C4-2B (cell line): ENCODE measurements around the gene ADORA2B.
A peak's percentile ranks its signal among the peaks of the same experiment; 100 is the strongest.

Experiments
- H3K27ac ChIP-seq: fragments of 450-650 bp; 2 replicates; pipeline ENCODE4 v1.5.1; 2017
- ZFX ChIP-seq: fragments of 450-650 bp; IDR thresholded peaks from 2 replicates; pipeline ENCODE4 v1.6.1; 2017
- TF ChIP-seq, protein P1 (sequence below): fragments of 450-650 bp; conservative IDR thresholded peaks from 2 replicates; pipeline ENCODE4 v1.5.1; 2017; ENCODE audit warnings: mild to moderate bottlenecking

The ADORA2B gene

DNA sequence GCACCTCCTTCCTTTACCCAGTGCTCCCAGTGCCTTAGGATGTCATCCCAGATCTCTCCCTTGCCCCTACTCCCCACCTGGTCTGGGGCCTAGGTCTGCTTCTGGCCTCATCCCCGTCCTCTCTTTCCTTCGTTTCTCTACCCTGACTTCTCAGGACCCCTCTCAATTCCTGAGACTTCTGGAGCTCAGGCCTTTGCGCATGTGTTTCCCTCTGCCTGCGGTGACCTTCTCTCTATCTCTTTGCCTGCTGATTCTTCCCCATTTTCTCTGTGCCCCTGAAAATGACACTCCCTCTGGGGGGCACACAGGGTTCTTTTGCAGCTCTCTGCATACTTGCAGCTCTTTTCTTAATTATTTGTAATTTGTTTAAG lies 13.5 kb downstream of the ADORA2B start:
- TF ChIP-seq, protein P1, sequence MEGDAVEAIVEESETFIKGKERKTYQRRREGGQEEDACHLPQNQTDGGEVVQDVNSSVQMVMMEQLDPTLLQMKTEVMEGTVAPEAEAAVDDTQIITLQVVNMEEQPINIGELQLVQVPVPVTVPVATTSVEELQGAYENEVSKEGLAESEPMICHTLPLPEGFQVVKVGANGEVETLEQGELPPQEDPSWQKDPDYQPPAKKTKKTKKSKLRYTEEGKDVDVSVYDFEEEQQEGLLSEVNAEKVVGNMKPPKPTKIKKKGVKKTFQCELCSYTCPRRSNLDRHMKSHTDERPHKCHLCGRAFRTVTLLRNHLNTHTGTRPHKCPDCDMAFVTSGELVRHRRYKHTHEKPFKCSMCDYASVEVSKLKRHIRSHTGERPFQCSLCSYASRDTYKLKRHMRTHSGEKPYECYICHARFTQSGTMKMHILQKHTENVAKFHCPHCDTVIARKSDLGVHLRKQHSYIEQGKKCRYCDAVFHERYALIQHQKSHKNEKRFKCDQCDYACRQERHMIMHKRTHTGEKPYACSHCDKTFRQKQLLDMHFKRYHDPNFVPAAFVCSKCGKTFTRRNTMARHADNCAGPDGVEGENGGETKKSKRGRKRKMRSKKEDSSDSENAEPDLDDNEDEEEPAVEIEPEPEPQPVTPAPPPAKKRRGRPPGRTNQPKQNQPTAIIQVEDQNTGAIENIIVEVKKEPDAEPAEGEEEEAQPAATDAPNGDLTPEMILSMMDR = no peak
- no peak for TF ChIP-seq ZFX
- H3K27ac ChIP-seq = no peak overlapping the region

DNA sequence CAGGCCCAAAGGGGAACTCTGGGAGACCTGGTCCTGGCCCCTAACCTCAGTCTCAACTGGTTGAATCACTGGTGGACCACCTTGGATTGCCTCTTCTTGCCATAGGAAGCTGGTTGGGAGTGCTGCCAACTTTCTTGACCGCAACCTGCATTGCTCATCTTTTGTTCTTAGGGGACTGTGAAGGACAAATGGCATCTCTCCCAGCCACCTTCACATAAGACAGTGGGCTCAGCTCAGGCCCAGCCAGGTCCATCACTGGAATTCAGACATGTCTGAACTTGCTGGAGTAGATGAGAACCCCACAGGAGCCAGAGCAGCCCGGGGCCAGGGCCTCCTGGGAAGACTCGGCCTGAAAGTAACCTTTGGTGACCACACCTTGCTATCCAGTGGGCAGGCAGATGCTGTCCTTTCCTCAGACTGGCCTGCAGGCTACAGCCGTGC lies 18.8 kb downstream of the ADORA2B start:
- TF ChIP-seq ZFX = no peak
- TF ChIP-seq, protein P1 = no peak
- no peak overlapping the region for H3K27ac ChIP-seq

DNA sequence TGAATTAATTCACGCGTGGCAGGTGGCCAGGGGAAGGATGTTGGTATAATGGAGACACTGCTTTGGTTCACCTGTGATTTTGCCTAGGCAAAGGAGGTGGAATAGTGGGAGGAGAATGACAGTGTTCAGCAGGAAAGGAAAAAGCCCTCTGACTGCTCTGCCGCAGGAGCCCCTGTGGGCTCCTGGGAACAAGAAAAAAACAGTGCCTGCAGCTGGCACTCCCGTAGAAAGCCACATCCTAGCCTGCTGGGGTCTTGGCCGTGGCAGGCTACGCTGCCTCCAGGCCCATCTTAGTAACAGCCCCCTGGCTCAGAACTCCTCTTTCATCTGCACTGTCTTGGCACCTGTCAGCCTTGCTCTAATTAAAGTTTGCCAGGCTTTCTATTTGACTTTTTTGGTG lies 20.6 kb downstream of the ADORA2B start:
- no peak for TF ChIP-seq ZFX
- TF ChIP-seq, protein P1 = no peak
- peak overlapping the region; percentile 32 for H3K27ac ChIP-seq

DNA sequence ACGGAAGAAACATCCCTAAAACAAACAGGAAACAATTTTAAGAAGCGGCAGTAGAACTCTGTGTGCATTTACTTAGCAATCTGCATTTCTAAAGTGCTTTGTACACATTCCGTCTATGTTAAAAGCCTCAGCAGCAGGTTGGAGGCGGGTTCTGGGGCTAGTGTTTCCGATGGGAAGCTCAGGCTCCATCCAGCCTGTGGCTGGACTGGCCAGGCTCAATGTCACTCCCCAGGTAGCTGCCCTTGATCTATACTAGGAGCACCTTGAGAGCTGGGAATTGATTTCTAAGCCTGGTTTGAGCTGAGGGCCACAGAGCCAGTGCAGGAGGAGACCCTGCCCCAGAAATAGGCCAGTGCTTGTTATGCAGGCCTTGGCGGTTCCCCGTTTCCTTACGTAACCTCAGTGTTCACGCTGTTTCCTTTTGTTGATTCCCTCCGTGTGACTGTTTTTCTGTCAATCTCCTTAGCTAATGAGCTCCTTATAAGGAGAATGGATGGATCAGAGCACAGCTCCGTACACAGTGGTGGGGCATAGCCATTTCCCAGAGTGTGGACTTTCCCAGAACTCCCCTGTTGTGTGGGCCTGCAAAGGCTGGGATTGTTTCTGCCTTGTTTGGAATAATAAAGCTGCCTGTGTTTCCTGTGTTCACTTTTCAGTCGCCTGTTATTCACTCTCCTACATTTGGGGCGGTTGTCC lies 21.4 kb downstream of the ADORA2B start:
- peak overlapping the region; percentile 59 for H3K27ac ChIP-seq
- no peak for TF ChIP-seq ZFX
- TF ChIP-seq, protein P1 = no peak

DNA sequence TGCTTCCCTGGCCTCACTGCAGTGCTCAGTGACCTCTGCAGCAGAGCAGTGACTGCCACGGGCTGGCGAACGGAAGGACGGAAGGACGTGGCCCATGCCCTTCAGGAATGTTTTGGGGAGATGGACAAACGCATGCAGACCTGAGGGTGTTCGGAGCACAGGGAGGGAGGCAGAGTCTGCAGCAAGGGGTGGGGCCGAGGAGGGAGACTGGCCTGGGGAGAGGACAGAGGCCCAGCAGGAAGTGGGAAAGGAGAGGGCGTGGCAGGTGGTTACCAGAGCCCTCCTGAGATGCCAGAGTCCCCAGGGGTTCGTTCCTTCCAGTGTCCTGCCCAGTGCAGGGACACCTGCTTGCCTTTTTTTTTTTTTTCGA lies 21.9 kb downstream of the ADORA2B start:
- peak overlapping the region; percentile 59 for H3K27ac ChIP-seq
- no peak for TF ChIP-seq ZFX
- TF ChIP-seq, protein P1 = no peak

DNA sequence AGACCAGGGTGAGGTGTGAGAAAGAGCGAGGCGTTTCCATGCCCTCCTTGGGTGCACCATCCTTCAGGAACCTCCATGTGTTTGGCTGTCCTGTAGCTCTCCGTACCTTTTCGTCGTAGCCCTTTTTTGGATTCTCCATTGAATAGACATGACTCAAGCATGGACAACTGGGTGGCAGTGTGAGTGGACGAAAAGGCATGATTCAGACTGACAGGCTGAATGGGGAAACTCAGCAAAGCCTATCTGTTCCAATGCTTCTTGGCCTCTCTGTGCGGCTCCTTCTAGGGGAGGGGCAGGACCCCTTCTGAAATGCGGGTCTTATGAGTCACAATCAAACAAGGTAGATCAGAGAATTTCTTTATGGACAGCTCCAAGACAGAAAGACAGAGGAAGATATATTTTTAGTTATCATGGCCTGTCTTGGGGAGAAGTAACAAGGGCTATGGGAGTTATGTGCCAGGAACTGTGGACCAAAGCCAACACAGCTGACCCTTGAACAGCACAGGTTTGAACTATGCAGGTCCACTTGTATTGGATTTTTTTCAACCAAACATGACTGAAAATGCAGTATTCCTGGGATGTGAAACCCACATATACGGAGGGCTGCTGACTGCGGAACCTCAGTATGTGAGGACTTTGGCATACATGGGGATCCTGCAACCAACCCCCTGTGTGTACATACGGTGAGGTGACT lies 22.9 kb downstream of the ADORA2B start:
- TF ChIP-seq ZFX = no peak
- TF ChIP-seq, protein P1 = no peak
- peak overlapping the region; percentile 59; the same call in 1 of the 2 replicates for H3K27ac ChIP-seq

DNA sequence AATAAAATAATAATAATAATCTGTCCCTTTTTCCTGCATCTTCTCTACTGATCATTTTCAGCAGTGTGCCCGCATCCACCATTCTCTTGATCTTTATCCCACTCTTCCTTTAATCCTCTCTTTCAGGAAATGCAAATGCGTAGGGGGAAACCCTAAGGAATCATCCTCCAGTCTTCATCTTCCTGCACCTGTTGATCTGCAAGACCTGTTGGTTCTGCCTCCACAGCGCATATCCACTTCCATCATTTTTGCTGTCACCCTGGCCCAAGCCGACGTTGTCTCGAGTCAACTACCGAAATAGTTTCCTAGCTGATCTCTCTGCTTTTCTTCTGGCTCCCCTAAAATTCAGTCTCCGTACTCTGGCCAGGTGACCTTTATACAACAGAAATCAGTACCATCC lies 24.5 kb downstream of the ADORA2B start:
- TF ChIP-seq, protein P1 = no peak
- no peak for TF ChIP-seq ZFX

More for the DNA sequence above, 24.5 kb downstream of the ADORA2B start:
- H3K27ac ChIP-seq = no peak overlapping the region
